ENCODE measurements around the gene UBR1.

GRCh38 chr15:43153269-43153668, 47.4 kb upstream of the UBR1 start:
- TF ChIP-seq CTCF (IDR thresholded peaks at IDR 0.05 in 2 of 3, conservative IDR thresholded peaks at IDR 0.05 in 1 of 3; ENCODE audit: borderline replicate concordance in 1 of 3, insufficient read depth in 1 of 3, low read depth in 2 of 3, low read length in 2 of 3) (no peak), RAD21 (IDR thresholded peaks at IDR 0.05; ENCODE audit: low read depth) (no peak), POLR2A (IDR thresholded peaks at IDR 0.05; ENCODE audit: borderline replicate concordance, extremely low read depth, insufficient read depth, insufficient read length) (no peak), POLR2AphosphoS5 (IDR thresholded peaks at IDR 0.05; ENCODE audit: low read depth, low read length) (no peak), CBX3 (IDR thresholded peaks at IDR 0.05; ENCODE audit: low read depth) (no peak)

All from HCT116 (cell line).